ENCODE data around the gene HES5. TPM values are rescaled to one million over a fixed set of nuclear protein-coding genes. Genes with fewer than 3 reads are reported as not detected.
A peak's percentile ranks its signal among the peaks of the same experiment; 100 is the strongest.

The HES5 gene
- total RNA-seq, 1 experiment from 2014 or later = not detected

DNA sequence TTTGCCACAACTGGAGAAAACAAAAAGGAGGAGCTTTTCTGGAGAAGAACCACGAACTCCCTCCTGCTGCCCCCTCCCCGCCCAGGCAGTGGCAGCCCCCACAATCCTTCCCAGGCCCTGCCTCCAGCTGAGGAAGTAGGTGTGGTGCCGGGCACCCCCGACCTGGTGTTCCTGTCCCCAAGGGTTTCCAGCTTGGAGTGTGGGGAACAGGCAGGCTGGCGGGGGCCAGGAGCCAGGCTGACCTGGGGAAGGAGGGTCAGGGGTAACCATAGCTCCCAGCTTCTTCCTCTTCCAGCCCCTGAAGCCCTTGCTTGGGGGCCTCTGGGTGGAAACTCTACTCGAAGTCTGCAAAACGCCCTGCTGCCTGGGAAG lies 4.2 kb upstream of the HES5 start:
- no peaks in the 10 kb centered on the region for H3K9me3 ChIP-seq (replicated peaks)
- no peak for DNase-seq
- no peak overlapping the region for H3K27ac ChIP-seq
- H3K27me3 ChIP-seq = peaks cover 47% of the 10 kb centered on the region
- no peaks in the 10 kb centered on the region for H3K4me1 ChIP-seq
- H3K36me3 ChIP-seq = no peaks in the 10 kb centered on the region
- no peak overlapping the region for H3K4me3 ChIP-seq

DNA sequence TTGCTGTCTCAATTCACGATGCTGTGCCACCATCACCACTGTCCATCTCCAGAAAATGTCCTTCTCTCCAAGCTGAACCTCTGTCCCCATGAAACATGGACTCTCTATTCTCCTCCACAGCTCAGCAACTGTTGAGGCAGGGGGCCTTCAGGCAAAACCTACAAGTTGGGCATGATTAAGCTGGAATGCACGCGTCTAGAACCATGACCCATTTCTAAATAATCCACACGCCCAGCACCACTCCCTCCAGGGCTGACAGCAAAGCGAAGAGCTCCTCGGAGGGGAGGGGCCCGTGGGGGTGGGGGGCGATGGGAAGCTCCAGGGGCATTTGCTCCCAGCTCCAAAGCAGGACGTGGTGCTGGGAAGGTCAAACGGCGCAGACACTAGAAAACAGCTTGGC lies 3.3 kb upstream of the HES5 start:
- Histone ChIP-seq H3K36me3 (no peaks in the 10 kb centered on the region), H3K9me3 (replicated peaks) (no peaks in the 10 kb centered on the region), H3K27ac (no peak overlapping the region), H3K4me1 (no peaks in the 10 kb centered on the region), H3K27me3 (peaks cover 47% of the 10 kb centered on the region), H3K4me3 (no peak overlapping the region)
- no peak for DNase-seq

DNA sequence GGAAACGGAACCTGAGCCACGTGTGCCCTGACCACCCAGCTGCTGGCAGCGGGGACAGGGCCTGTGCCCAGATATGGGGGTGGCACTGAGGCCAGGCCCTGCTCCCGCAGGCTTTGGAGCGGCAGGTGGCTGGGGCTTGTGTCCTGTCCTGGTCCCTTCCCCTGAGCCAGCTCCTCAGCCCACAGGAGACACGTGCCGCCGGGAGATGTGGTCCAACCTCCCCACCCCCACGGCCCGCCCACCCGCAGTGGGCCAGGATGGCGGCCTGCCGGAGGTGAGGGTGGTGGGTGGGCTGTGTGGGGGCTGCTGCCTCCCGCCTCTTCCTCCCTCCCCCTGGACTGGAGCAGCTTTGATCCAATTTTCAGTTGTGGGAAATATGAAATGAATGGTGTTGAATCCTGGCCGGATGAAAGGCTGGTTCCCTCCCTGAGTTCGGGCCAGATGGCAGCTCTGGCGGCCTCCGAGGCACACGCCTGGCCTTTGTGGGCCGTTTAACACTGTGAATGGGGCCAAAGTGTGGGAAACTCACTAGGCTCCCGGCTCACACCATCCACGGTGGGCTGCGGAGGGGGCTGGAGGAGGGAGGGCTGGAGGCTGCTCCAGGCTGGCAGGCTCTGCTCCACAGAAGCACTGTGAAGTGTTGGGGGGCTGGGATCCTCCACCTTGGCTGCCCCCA lies 2.6 kb upstream of the HES5 start:
- peaks cover 47% of the 10 kb centered on the region for H3K27me3 ChIP-seq
- no peak overlapping the region for H3K27ac ChIP-seq
- no peak overlapping the region for H3K4me3 ChIP-seq
- H3K36me3 ChIP-seq = no peaks in the 10 kb centered on the region
- no peaks in the 10 kb centered on the region for H3K9me3 ChIP-seq (replicated peaks)
- no peak for DNase-seq
- no peaks in the 10 kb centered on the region for H3K4me1 ChIP-seq

DNA sequence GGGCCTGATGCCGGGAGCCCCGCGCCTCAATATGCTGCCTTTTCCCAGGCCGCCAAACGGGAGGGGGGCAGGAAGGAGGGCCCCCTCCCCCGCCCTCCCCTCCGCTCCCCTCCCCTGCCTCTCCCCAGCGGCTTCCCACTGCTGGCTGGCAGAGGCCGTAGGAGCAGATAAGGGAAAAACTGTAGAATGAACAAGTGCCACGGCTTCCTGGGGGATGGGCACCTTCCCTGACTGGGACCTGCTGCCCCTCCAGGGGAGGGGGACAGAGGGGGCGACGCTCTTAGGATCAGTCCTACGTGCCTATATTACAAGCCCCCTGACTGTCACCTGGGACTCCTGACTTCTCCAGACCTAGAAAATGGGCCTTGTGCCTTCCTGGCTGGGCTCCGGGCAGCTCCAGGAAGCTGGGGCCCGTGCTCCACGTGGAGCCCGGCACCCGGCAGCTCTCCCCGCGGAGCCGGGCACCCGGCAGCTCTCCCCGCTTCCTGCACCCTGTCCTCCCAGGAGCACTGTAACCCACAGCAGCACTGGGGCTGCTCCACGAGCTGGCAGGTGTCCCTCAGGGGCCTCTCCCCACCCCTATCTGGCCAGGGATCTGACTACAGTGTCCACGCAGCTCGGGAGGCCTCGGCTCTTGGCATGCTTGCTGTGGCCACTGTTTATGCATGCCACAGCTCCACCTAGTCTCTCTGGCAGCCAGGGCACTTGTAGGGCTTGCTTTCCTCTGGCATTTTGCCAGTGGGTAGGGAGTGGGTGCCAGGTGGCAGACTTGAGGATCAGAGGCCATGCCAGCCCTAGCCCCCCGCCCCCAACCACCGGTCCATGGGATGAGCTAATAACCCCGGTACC lies 674 bp upstream of the HES5 start:
- Histone ChIP-seq H3K4me1 (peaks cover 8% of the 10 kb centered on the region), H3K9me3 (replicated peaks) (no peaks in the 10 kb centered on the region), H3K4me3 (no peak overlapping the region), H3K27me3 (peaks cover 40% of the 10 kb centered on the region), H3K36me3 (no peaks in the 10 kb centered on the region), H3K27ac (no peak overlapping the region)
- no peak for DNase-seq

DNA sequence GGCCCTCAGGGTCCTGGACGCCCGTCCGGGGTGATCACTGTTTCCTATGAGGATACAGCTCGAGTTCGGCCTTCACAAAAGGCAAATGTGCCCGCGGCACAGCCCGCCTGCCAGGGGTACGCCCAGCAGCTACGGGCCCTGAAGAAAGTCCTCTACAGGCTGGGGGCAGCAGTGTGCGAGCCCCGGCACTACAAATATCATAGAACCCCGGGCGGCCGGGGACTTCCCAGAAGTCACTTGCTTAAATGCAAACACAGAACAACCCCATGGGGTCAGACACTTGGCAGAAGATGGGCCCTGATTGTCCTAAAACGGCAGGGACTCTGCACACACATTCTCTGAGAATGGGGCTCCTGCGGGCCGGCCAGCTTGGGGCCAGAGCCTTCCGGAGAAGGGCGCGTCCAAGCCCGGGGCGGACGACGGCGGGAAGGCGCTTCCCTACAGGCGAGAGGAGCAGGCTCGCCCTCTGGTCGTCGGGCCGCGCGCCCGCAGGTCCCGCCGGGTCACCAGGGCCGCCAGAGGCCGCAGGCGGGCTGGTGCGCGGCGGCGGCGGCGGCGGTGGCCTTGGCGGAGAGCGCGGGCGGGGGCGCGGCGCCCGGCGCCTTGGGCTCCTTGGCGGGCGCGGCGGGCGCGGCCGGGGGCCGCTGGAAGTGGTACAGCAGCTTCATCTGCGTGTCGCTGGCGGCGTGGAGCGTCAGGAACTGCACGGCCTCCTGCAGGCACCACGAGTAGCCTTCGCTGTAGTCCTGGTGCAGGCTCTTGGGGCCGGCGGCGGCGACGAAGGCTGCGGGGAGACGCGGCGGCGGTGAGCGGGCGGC lies 888 bp downstream of the HES5 start:
- Histone ChIP-seq H3K4me1 (peaks cover 8% of the 10 kb centered on the region), H3K27ac (no peak overlapping the region), H3K36me3 (no peaks in the 10 kb centered on the region), H3K9me3 (replicated peaks) (no peaks in the 10 kb centered on the region), H3K27me3 (peaks cover 28% of the 10 kb centered on the region), H3K4me3 (no peak overlapping the region)
- DNase-seq = no peak

DNA sequence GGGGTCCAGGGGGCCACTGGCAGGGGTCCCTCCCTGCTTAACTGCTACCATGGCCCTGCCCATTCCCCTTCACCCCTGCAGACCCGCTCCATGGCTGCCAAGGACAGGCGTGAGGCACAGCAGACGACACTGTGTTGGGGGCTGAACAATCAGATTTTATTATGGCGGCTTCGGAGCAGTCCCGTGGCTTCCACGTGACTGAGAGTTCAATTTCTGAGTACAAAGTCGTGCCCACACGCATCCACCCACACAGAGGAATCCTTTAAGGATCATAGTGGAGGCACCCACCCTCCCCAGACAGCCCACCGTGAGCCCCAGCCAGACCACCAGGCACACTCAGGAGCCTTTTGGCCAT lies 1.5 kb downstream of the HES5 start:
- Histone ChIP-seq H3K27me3 (peaks cover 22% of the 10 kb centered on the region), H3K36me3 (no peaks in the 10 kb centered on the region), H3K4me3 (no peak overlapping the region), H3K27ac (no peak overlapping the region), H3K9me3 (replicated peaks) (no peaks in the 10 kb centered on the region), H3K4me1 (peaks cover 8% of the 10 kb centered on the region)
- no peak for DNase-seq

DNA sequence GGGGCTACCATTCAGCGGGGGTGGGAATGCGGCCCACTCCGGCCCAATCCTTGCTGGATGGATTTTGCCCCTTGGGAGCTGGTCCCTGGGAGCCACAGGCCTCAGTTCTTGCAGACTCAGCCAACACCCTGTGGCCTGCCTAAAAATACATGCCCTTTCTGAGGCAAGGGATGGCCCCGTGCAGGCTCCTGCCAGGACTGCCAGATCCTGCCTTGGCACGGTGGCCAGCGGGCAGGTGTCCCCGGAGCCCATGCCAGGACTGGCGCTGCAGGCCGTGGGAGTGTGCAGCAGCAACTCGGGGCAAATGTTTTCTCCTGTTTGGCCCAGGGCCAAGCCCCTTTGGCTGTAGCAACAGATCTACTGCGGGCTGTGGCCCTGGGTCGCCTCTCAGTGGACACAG lies 2.0 kb downstream of the HES5 start:
- H3K9me3 ChIP-seq (replicated peaks) = no peaks in the 10 kb centered on the region
- DNase-seq = no peak
- H3K4me1 ChIP-seq = peaks cover 8% of the 10 kb centered on the region
- H3K36me3 ChIP-seq = 0 out of 2 replicates have a peak, but pooled peaks cover 3% of the 10 kb centered on the region
- H3K27ac ChIP-seq = no peak overlapping the region
- no peak overlapping the region for H3K4me3 ChIP-seq
- peaks cover 16% of the 10 kb centered on the region for H3K27me3 ChIP-seq

DNA sequence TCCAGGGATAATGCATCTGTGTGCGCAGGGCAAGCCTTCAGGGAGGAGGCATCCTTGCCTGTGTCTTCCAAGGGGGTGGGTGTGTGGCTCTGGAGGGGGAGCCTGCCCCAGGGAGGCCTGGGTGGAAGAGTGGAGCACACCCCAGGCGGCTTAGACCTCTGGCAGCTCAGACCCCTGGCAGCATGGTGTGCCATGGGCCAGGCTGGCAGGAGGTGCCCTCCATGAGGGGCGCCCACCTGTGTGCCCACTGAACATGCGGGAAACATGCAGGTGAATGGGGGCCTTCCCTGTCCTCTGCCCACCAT lies 2.6 kb downstream of the HES5 start:
- H3K27me3 ChIP-seq = peaks cover 12% of the 10 kb centered on the region

DNA sequence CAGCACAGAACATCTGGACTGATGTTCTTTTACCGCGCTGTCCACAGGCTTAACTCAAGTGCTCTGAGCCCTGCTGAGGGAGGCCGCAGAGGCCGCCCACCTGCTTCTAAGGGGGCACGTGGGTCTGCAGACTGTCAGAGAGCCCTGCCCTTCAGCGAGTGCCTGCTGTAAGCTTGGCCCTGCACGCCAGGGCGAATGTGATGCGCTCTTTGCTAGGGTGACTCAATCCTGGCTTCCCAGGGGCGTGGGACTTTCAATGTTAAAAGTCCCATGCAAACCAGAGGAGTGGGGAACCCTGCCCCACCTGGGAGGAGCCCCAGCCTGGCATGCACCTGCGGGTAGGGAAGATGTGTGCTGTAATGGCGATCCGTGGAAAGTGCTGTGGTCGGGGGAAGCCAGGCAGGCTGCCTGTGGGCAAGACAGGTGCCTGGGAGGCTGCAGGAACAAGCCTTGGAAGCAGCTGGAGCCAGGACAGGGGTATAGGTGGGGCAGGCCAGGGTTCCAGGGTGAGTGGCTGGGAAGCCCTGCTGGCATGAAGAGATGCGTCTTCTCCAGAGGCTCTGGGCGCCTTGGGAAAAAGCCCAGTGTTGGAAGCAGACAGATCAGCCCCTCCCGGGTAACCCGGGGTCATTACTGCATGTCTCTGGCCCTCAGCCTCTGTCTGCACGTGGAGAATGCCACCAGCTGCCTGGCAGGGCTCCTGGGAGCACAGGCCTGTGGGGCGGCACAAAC lies 3.1 kb downstream of the HES5 start:
- H3K4me1 ChIP-seq = peaks cover 8% of the 10 kb centered on the region
- 0 out of 2 replicates have a peak, but pooled peaks cover 4% of the 10 kb centered on the region for H3K36me3 ChIP-seq
- no peaks in the 10 kb centered on the region for H3K9me3 ChIP-seq (replicated peaks)
- peak; percentile 79 to 81 for DNase-seq
- peak overlapping the region; percentile 90 for H3K4me3 ChIP-seq
- peaks cover 8% of the 10 kb centered on the region for H3K27me3 ChIP-seq
- H3K27ac ChIP-seq = no peak overlapping the region

More for the DNA sequence above, 2.6 kb downstream of the HES5 start:
- Histone ChIP-seq H3K27ac (no peak overlapping the region), H3K4me3 (no peak overlapping the region), H3K9me3 (replicated peaks) (no peaks in the 10 kb centered on the region), H3K36me3 (0 out of 2 replicates have a peak, but pooled peaks cover 4% of the 10 kb centered on the region), H3K4me1 (peaks cover 8% of the 10 kb centered on the region)
- no peak for DNase-seq

DNA sequence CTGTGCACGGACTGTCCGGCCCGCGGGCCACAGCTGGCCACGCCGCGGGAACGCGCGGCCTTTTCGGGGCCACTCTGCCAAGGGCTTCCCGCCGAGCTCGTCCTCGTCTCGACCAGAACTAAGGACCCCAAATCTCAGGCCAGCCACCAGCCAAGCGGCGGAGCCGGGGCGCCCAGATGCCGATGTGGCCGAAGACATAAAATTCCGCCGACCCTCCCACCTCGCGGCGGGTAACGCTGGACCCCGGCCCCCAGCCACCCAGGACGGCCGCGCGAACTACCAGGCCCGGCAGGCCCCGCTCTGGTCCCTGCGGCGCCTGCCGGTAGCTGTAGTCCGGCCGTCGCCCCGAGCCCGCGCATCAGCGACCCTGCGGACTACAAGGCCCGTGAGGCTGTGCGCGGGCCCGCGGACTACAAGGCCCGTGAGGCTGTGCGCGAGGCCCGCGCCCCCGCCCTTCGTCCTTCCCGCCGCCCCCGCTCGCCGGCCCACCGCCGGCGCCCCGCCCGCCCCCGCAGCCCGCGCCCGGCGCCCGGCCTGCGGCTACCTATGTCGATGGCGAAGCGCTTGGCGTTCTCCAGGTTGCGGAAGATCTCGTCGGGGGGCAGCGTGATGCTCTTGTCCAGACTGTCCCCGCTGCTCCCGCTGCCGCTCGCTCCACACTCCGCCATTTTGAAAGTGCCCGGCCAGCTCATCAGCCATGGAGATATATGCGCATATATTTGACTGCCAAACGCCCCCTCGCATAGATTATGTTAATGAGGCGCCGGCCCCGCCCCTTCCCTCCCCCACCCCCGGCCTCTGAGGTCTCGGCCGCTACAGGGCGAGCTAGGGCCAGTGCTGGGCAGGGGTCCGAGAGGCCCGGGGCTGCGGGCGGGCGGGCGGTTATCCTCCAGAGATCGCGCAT lies 3.9 kb downstream of the HES5 start, which contains the start of gene PANK4:
PANK4 (minus strand) TSS at position 677 of the 904 bp plus-strand sequence; CDS start at position 668, 9 bp downstream.
- Histone ChIP-seq H3K4me1 (peaks cover 8% of the 10 kb centered on the region), H3K9me3 (replicated peaks) (no peaks in the 10 kb centered on the region), H3K27ac (peak within 1 kb of the TSS; percentile 57), H3K4me3 (peak within 1 kb of the TSS; percentile 90), H3K27me3 (0 out of 2 replicates have a peak, but pooled peaks cover 4% of the 10 kb centered on the region), H3K36me3 (0 out of 2 replicates have a peak, but pooled peaks cover 10% of the 10 kb centered on the region)
- peak; percentile 95 to 96 for DNase-seq

DNA sequence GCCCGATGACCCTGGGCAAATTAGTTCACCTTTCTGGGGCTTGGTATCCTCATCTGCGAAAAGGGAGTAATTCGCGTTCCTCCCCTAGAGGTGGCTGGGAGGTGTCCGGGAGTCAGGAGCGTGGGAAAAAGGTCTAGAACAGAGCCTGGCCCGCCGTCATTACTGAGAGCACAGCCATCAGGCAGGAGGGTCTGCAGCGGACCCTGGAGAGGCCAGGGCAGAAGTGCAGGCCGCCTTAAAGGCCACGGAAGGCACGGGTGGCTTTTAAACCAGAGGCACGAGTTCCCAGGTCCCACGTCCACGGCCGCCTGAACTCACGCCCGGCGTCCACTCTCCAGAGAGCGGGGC lies 4.5 kb downstream of the HES5 start:
- peaks cover 16% of the 10 kb centered on the region for H3K36me3 ChIP-seq
- H3K9me3 ChIP-seq (replicated peaks) = no peaks in the 10 kb centered on the region
- H3K27me3 ChIP-seq = no peaks in the 10 kb centered on the region
- peaks cover 8% of the 10 kb centered on the region for H3K4me1 ChIP-seq
- H3K4me3 ChIP-seq = peak overlapping the region; percentile 90
- peak overlapping the region; percentile 57 for H3K27ac ChIP-seq
- DNase-seq = no peak

DNA sequence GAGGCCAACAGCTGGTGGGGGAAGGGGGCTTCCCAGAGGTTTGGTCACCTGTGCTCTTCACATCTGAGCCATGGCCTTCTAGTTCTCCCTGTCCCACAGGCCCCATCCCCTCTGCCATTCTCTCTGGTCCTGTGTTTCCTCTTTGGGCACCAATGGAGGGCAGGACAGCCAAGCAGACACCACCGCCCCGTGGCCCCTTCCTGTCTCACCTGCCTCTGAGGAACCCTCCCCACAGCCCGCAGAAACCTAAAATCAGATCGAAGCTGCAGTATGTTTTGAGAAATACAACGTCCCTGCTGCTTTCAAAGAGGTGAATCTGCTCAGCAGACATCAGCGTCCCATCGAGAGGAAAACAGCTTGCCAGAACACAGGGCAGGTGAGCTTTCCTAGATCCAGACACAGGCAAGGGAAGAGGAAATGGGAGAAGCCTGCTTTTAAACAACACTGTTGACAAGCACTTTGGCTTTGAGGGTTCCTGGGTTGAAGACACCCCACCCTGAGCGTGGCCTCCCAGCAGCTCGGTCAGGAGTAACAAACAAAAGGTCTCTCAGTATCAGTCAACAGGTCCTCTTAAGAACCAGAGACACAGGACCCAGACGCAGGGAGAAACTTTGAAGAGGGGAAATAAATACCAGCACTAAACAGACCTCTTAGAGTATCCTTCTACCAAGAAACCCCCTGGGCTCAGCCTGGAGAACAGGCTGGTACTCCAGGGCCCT lies 6.0 kb downstream of the HES5 start:
- H3K36me3 ChIP-seq = peaks cover 27% of the 10 kb centered on the region
- no peak for DNase-seq
- no peak overlapping the region for H3K27ac ChIP-seq
- no peaks in the 10 kb centered on the region for H3K27me3 ChIP-seq
- H3K4me3 ChIP-seq = no peak overlapping the region
- H3K9me3 ChIP-seq (replicated peaks) = no peaks in the 10 kb centered on the region
- H3K4me1 ChIP-seq = peaks cover 8% of the 10 kb centered on the region

DNA sequence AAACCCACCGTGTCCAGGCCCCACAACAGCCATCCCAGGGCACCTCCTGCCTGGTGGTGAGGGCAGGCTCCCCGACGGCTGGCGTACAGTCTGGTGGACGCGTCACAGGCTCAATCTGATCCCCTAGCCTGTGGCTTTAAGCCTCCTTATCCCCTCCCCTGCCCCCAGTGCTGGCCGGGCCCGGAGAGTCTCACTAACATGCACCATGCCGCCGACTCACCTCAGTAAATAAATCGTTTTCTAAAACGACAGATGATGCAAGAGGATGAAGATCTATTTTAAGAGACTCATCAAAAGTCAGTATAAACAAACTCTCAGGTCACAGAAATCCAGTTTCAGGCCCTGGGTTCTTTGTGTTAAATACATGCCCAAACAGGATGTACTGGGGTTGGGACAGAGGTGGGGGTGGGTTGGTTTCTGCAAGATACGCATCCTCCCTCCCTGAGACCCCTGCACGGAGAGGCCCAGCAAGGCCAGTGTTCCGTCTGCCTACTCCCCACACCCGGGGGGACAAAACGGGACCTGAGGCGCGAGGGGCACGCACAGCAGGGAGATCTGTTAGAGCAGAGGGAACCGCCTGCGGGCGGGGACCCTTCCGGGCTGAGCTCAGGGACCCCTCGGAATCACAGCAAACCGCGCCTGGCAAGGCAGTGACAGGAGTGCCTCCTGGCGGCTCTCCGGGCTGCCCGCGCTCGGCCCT lies 6.7 kb downstream of the HES5 start:
- Histone ChIP-seq H3K27ac (no peak overlapping the region), H3K9me3 (replicated peaks) (no peaks in the 10 kb centered on the region), H3K36me3 (peaks cover 33% of the 10 kb centered on the region), H3K4me1 (peaks cover 8% of the 10 kb centered on the region), H3K4me3 (no peak overlapping the region), H3K27me3 (no peaks in the 10 kb centered on the region)
- no peak for DNase-seq

Measured in SJCRH30 (cell line).